ENCODE results near the gene NYAP2.

Gene NYAP2

DNA sequence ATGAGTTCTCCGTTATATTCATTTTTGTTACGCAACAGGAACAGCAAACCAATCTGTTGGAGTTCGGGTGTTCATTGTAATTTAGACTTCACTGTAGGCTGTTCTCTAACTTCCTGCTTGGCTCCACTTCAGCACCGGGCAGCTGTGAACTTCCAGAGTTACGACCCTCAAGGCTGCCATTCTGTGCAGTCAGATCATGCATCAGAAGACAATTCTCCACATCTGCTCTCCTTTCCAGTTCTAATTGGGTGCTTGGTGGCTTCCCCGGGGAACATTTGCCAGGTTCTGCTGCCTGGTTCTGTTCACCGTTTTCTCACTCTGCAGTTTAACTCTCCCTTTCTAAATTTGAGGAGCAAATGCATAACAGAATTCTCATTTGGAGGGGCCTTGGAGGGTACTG, 237.7 kb downstream of the NYAP2 start:
- no peak for TF ChIP-seq TCF12 (IDR thresholded peaks at IDR 0.05; ENCODE audit: low read depth)
- no peak for TF ChIP-seq CEBPB (IDR thresholded peaks at IDR 0.05)
- TF ChIP-seq, protein P1, sequence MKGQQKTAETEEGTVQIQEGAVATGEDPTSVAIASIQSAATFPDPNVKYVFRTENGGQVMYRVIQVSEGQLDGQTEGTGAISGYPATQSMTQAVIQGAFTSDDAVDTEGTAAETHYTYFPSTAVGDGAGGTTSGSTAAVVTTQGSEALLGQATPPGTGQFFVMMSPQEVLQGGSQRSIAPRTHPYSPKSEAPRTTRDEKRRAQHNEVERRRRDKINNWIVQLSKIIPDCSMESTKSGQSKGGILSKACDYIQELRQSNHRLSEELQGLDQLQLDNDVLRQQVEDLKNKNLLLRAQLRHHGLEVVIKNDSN (IDR thresholded peaks at IDR 0.05), result no peak
- no peak for TF ChIP-seq EP300 (IDR thresholded peaks at IDR 0.05; ENCODE audit: borderline replicate concordance)
- no peak for TF ChIP-seq FOXM1 (IDR thresholded peaks at IDR 0.05; ENCODE audit: borderline replicate concordance, low read depth)
- no peak for TF ChIP-seq TAF1 (IDR thresholded peaks at IDR 0.05; ENCODE audit: low read depth)
- TF ChIP-seq ZBTB7A (IDR thresholded peaks at IDR 0.05; ENCODE audit: low read depth), result no peak
- TF ChIP-seq NFIC (IDR thresholded peaks at IDR 0.05), result no peak
- TF ChIP-seq CREB1 (IDR thresholded peaks at IDR 0.05; ENCODE audit: low read depth), result no peak
- no peak for TF ChIP-seq RAD21 (IDR thresholded peaks at IDR 0.05; ENCODE audit: low read depth)
- TF ChIP-seq, protein P2, sequence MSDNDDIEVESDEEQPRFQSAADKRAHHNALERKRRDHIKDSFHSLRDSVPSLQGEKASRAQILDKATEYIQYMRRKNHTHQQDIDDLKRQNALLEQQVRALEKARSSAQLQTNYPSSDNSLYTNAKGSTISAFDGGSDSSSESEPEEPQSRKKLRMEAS (IDR thresholded peaks at IDR 0.05), result no peak
- TF ChIP-seq TEAD4 (IDR thresholded peaks at IDR 0.05), result no peak
- no peak for TF ChIP-seq YY1 (IDR thresholded peaks at IDR 0.05; ENCODE audit: low read depth)
- no peak for TF ChIP-seq EGR1 (IDR thresholded peaks at IDR 0.05)
- TF ChIP-seq, protein P3, sequence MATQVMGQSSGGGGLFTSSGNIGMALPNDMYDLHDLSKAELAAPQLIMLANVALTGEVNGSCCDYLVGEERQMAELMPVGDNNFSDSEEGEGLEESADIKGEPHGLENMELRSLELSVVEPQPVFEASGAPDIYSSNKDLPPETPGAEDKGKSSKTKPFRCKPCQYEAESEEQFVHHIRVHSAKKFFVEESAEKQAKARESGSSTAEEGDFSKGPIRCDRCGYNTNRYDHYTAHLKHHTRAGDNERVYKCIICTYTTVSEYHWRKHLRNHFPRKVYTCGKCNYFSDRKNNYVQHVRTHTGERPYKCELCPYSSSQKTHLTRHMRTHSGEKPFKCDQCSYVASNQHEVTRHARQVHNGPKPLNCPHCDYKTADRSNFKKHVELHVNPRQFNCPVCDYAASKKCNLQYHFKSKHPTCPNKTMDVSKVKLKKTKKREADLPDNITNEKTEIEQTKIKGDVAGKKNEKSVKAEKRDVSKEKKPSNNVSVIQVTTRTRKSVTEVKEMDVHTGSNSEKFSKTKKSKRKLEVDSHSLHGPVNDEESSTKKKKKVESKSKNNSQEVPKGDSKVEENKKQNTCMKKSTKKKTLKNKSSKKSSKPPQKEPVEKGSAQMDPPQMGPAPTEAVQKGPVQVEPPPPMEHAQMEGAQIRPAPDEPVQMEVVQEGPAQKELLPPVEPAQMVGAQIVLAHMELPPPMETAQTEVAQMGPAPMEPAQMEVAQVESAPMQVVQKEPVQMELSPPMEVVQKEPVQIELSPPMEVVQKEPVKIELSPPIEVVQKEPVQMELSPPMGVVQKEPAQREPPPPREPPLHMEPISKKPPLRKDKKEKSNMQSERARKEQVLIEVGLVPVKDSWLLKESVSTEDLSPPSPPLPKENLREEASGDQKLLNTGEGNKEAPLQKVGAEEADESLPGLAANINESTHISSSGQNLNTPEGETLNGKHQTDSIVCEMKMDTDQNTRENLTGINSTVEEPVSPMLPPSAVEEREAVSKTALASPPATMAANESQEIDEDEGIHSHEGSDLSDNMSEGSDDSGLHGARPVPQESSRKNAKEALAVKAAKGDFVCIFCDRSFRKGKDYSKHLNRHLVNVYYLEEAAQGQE (IDR thresholded peaks at IDR 0.05; ENCODE audit: low read depth), result no peak

DNA sequence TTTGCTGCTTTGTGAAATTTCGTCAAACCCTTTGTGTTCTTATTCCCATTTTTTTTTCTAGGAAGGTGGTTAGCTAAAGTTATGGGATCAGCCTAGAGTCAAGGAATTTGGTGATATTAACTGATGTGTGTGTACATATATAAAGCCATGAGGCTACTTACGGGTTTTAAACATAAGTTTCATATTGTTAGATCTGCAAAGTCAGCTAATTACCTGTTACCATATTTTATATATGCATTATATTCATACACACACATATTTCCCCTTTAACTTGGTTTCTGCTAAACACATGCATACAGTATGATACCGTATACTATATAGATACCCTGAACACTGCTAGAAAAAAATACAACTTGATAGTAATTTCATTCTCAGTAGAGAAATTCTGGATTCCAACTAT, 241.0 kb downstream of the NYAP2 start:
- TF ChIP-seq ZBTB7A (IDR thresholded peaks at IDR 0.05; ENCODE audit: low read depth), result no peak
- TF ChIP-seq, protein P2 (IDR thresholded peaks at IDR 0.05), result no peak
- no peak for TF ChIP-seq FOXM1 (IDR thresholded peaks at IDR 0.05; ENCODE audit: borderline replicate concordance, low read depth)
- TF ChIP-seq, protein P3 (IDR thresholded peaks at IDR 0.05; ENCODE audit: low read depth), result no peak
- TF ChIP-seq RAD21 (IDR thresholded peaks at IDR 0.05; ENCODE audit: low read depth), result no peak
- TF ChIP-seq, protein P1 (IDR thresholded peaks at IDR 0.05), result no peak
- no peak for TF ChIP-seq TCF12 (IDR thresholded peaks at IDR 0.05; ENCODE audit: low read depth)
- TF ChIP-seq TAF1 (IDR thresholded peaks at IDR 0.05; ENCODE audit: low read depth), result no peak
- no peak for TF ChIP-seq EGR1 (IDR thresholded peaks at IDR 0.05)

DNA sequence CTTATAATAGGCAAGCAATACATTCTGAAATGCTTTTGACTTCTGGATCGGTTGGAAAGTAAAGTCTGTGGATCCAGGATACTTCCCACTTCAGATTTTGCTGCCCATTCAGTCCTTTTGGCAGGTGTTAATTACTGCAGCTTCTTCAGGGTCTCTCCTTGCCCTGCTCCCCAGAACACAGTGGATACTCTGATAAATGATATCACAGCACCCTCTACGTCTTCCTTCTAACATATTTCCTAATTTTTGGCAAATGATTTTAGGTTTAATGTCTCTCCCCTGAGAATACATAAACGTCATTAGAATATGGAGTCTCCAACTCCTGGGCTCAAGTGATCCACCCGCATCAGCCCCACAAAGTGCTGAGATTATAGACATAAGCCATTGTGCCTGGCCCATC, 249.8 kb downstream of the NYAP2 start:
- TF ChIP-seq NFIC (IDR thresholded peaks at IDR 0.05) (no peak), FOXM1 (IDR thresholded peaks at IDR 0.05; ENCODE audit: borderline replicate concordance, low read depth) (no peak), ZBTB7A (IDR thresholded peaks at IDR 0.05; ENCODE audit: low read depth) (no peak), CREB1 (IDR thresholded peaks at IDR 0.05; ENCODE audit: low read depth) (no peak), TAF1 (IDR thresholded peaks at IDR 0.05; ENCODE audit: low read depth) (no peak), TCF12 (IDR thresholded peaks at IDR 0.05; ENCODE audit: low read depth) (no peak), RAD21 (IDR thresholded peaks at IDR 0.05; ENCODE audit: low read depth) (no peak), EP300 (IDR thresholded peaks at IDR 0.05; ENCODE audit: borderline replicate concordance) (no peak), YY1 (IDR thresholded peaks at IDR 0.05; ENCODE audit: low read depth) (no peak), TEAD4 (IDR thresholded peaks at IDR 0.05) (no peak), CEBPB (IDR thresholded peaks at IDR 0.05) (no peak), EGR1 (IDR thresholded peaks at IDR 0.05) (no peak)
- TF ChIP-seq, protein P2 (IDR thresholded peaks at IDR 0.05), result no peak
- TF ChIP-seq, protein P1 (IDR thresholded peaks at IDR 0.05), result no peak
- TF ChIP-seq, protein P3 (IDR thresholded peaks at IDR 0.05; ENCODE audit: low read depth), result no peak

DNA sequence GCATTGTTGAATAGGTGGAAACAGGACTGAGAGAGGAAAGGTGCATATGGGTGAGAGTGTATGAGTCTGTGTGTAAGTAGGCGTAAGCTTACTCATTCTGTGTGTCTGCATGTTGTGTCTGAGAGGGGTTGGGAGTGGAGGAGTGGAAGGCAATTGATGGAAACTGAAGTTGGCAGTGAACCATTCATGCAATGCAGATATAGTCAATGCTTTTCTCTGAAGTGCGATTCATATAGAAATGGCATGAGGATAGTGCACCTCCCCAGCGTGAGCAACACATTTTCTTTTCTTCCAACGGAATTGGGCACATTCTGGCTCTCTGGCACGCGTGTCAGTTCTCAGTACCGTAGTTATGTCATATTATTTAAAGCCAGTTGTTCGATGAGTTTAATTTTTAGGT, 250.5 kb downstream of the NYAP2 start:
- TF ChIP-seq, protein P3 (IDR thresholded peaks at IDR 0.05; ENCODE audit: low read depth), result no peak
- no peak for TF ChIP-seq YY1 (IDR thresholded peaks at IDR 0.05; ENCODE audit: low read depth)
- no peak for TF ChIP-seq EGR1 (IDR thresholded peaks at IDR 0.05)
- TF ChIP-seq EP300 (IDR thresholded peaks at IDR 0.05; ENCODE audit: borderline replicate concordance), result no peak
- TF ChIP-seq CREB1 (IDR thresholded peaks at IDR 0.05; ENCODE audit: low read depth), result no peak
- TF ChIP-seq CEBPB (IDR thresholded peaks at IDR 0.05), result no peak
- TF ChIP-seq TEAD4 (IDR thresholded peaks at IDR 0.05), result no peak
- TF ChIP-seq, protein P1 (IDR thresholded peaks at IDR 0.05), result no peak
- TF ChIP-seq TAF1 (IDR thresholded peaks at IDR 0.05; ENCODE audit: low read depth), result no peak

All from Ishikawa (cell line).